ENCODE results near the gene CARD10.

GRCh38 chr22:37511395-37512104 is 7.7 kb downstream of the CARD10 start:
- TF ChIP-seq ATF3 (CRISPR knock-in tag; conservative IDR thresholded peaks at IDR 0.05): no peak
- TF ChIP-seq CTCF (IDR thresholded peaks at IDR 0.05): no peak
- no peak for TF ChIP-seq TEAD1 (CRISPR knock-in tag; IDR thresholded peaks at IDR 0.05)
- TF ChIP-seq ZNF232 (CRISPR knock-in tag; IDR thresholded peaks at IDR 0.05): no peak

All from WTC11 (cell line).